ENCODE measurements around the gene NLGN1.

Gene NLGN1

GRCh38 chr3:173823911-173824460 lies 426.4 kb downstream of the NLGN1 start:
- no peaks in the 10 kb centered on the region for H3K9me2 ChIP-seq (ENCODE audit: low read depth, low read length)
- TF ChIP-seq EZH2 (IDR thresholded peaks at IDR 0.05; ENCODE audit: borderline replicate concordance, low read length): no peak
- TF ChIP-seq, protein P1, sequence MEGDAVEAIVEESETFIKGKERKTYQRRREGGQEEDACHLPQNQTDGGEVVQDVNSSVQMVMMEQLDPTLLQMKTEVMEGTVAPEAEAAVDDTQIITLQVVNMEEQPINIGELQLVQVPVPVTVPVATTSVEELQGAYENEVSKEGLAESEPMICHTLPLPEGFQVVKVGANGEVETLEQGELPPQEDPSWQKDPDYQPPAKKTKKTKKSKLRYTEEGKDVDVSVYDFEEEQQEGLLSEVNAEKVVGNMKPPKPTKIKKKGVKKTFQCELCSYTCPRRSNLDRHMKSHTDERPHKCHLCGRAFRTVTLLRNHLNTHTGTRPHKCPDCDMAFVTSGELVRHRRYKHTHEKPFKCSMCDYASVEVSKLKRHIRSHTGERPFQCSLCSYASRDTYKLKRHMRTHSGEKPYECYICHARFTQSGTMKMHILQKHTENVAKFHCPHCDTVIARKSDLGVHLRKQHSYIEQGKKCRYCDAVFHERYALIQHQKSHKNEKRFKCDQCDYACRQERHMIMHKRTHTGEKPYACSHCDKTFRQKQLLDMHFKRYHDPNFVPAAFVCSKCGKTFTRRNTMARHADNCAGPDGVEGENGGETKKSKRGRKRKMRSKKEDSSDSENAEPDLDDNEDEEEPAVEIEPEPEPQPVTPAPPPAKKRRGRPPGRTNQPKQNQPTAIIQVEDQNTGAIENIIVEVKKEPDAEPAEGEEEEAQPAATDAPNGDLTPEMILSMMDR (IDR thresholded peaks at IDR 0.05; ENCODE audit: low read length): no peak
- peak overlapping the region; percentile 54 for H3K27ac ChIP-seq (ENCODE audit: low read depth, low read length, poor library complexity, severe bottlenecking)
- peak overlapping the region; percentile 20; the same call in 1 of the 2 replicates for H3K4me2 ChIP-seq (ENCODE audit: low read length)
- no peaks in the 10 kb centered on the region; the same call in 1 of the 2 replicates for H3K79me2 ChIP-seq (ENCODE audit: insufficient read depth, low read length)
- H4K20me1 ChIP-seq (ENCODE audit: insufficient read depth, low read length): no peaks in the 10 kb centered on the region
- no peak overlapping the region for H3K4me3 ChIP-seq (ENCODE audit: low read depth, low read length, poor library complexity, severe bottlenecking)
- no peaks in the 10 kb centered on the region for H3K9me3 ChIP-seq (ENCODE audit: low read length)
- H3K9ac ChIP-seq (ENCODE audit: low read length): no peak overlapping the region
- no peak overlapping the region for H2AFZ ChIP-seq (ENCODE audit: low read length)
- H3K4me1 ChIP-seq (ENCODE audit: insufficient read depth, low read length, severe bottlenecking): peaks cover 62% of the 10 kb centered on the region
- H3K36me3 ChIP-seq (ENCODE audit: insufficient read depth, low read length): no peaks in the 10 kb centered on the region
- H3F3A ChIP-seq (ENCODE audit: insufficient read depth, low read length): no peaks in the 10 kb centered on the region
- H3K27me3 ChIP-seq (ENCODE audit: insufficient read depth, low read length): no peaks in the 10 kb centered on the region

GRCh38 chr3:173825730-173826129 lies 428.2 kb downstream of the NLGN1 start:
- Histone ChIP-seq H3K4me2 (ENCODE audit: low read length) (peak overlapping the region; percentile 11; the same call in 1 of the 2 replicates), H3K36me3 (ENCODE audit: insufficient read depth, low read length) (no peaks in the 10 kb centered on the region), H3F3A (ENCODE audit: insufficient read depth, low read length) (no peaks in the 10 kb centered on the region), H4K20me1 (ENCODE audit: insufficient read depth, low read length) (no peaks in the 10 kb centered on the region), H3K4me3 (ENCODE audit: low read depth, low read length, poor library complexity, severe bottlenecking) (no peak overlapping the region), H2AFZ (ENCODE audit: low read length) (no peak overlapping the region), H3K27ac (ENCODE audit: low read depth, low read length, poor library complexity, severe bottlenecking) (peak overlapping the region; percentile 41), H3K9ac (ENCODE audit: low read length) (no peak overlapping the region), H3K79me2 (ENCODE audit: insufficient read depth, low read length) (no peaks in the 10 kb centered on the region; the same call in 1 of the 2 replicates), H3K9me3 (ENCODE audit: low read length) (no peaks in the 10 kb centered on the region), H3K27me3 (ENCODE audit: insufficient read depth, low read length) (no peaks in the 10 kb centered on the region), H3K4me1 (ENCODE audit: insufficient read depth, low read length, severe bottlenecking) (peaks cover 67% of the 10 kb centered on the region), H3K9me2 (ENCODE audit: low read depth, low read length) (no peaks in the 10 kb centered on the region)
- TF ChIP-seq, protein P1 (IDR thresholded peaks at IDR 0.05; ENCODE audit: low read length): no peak
- no peak for TF ChIP-seq EZH2 (IDR thresholded peaks at IDR 0.05; ENCODE audit: borderline replicate concordance, low read length)

- H3K27ac ChIP-seq (ENCODE audit: low read depth, low read length, poor library complexity, severe bottlenecking): peak overlapping the region; percentile 41
- H4K20me1 ChIP-seq (ENCODE audit: insufficient read depth, low read length): no peaks in the 10 kb centered on the region
- H3K27me3 ChIP-seq (ENCODE audit: insufficient read depth, low read length): no peaks in the 10 kb centered on the region
- no peaks in the 10 kb centered on the region; the same call in 1 of the 2 replicates for H3K79me2 ChIP-seq (ENCODE audit: insufficient read depth, low read length)
- no peak for TF ChIP-seq EZH2 (IDR thresholded peaks at IDR 0.05; ENCODE audit: borderline replicate concordance, low read length)
- TF ChIP-seq, protein P1 (IDR thresholded peaks at IDR 0.05; ENCODE audit: low read length): no peak
- H3F3A ChIP-seq (ENCODE audit: insufficient read depth, low read length): no peaks in the 10 kb centered on the region
- H2AFZ ChIP-seq (ENCODE audit: low read length): no peak overlapping the region
- H3K4me1 ChIP-seq (ENCODE audit: insufficient read depth, low read length, severe bottlenecking): peaks cover 70% of the 10 kb centered on the region
- no peak overlapping the region for H3K9ac ChIP-seq (ENCODE audit: low read length)
- peak overlapping the region; percentile 11; the same call in 1 of the 2 replicates for H3K4me2 ChIP-seq (ENCODE audit: low read length)
- H3K36me3 ChIP-seq (ENCODE audit: insufficient read depth, low read length): no peaks in the 10 kb centered on the region
- no peaks in the 10 kb centered on the region for H3K9me3 ChIP-seq (ENCODE audit: low read length)
- no peak overlapping the region for H3K4me3 ChIP-seq (ENCODE audit: low read depth, low read length, poor library complexity, severe bottlenecking)
- no peaks in the 10 kb centered on the region for H3K9me2 ChIP-seq (ENCODE audit: low read depth, low read length)
These were observed 428.9 kb downstream of the NLGN1 start for GRCh38 chr3:173826416-173826815.

Measured in OCI-LY1 (cell line).